PC-9 (cell line): ENCODE data around the gene MYO1A. TPM values are rescaled to one million over a fixed set of nuclear protein-coding genes. Genes with fewer than 3 reads are reported as not detected.

Experiments
- BruUV-seq: library from RNA; stranded (reverse); fragments of 400-500 nt; replicated peaks from 2 replicates; lab custom pipeline; 2021; lab: Mats Ljungman, UMichigan
- CTCF ChIA-PET: fragments of 300-600 bp; sonication (Branson Sonifier 250); formaldehyde crosslinking; loops from one replicate; lab custom pipeline; 2022; ENCODE audit warnings: antibody characterized with exemption; lab: Charles Lee
- POLR2A ChIA-PET: fragments of 300-600 bp; sonication (Branson Sonifier 250); formaldehyde crosslinking; loops from one replicate; lab custom pipeline; 2022; ENCODE audit warnings: antibody characterized with exemption; ENCODE audit not compliant: unreplicated experiment; lab: Charles Lee
- DNase-seq, 2 experiments: peaks; one replicate each; pipeline versions ENCODE4 v3.0.0 to v3.0.0-alpha.2; 2015 to 2022; ENCODE audit warnings: mixed read lengths in 1 of 2
- H2AFZ ChIP-seq: fragments of 200-600 bp; sonication (generic); 2 replicates; pipeline ENCODE4 v1.8.1; 2017; ENCODE audit warnings: antibody characterized with exemption
- H3F3A ChIP-seq: fragments of 200-600 bp; sonication (generic); 2 replicates; pipeline ENCODE4 v1.8.1; 2017; ENCODE audit warnings: antibody characterized with exemption, mild to moderate bottlenecking, low read depth; ENCODE audit not compliant: insufficient read depth
- H3K27ac ChIP-seq: fragments of 200-600 bp; sonication (generic); 2 replicates; pipeline ENCODE4 v1.6.1; 2016; ENCODE audit warnings: mixed run types
- H3K27me3 ChIP-seq: fragments of 200-600 bp; sonication (generic); 2 replicates; pipeline ENCODE4 v1.6.1; 2016; ENCODE audit warnings: low read depth, mixed run types; ENCODE audit not compliant: insufficient read depth
- H3K36me3 ChIP-seq: fragments of 200-600 bp; sonication (generic); 2 replicates; pipeline ENCODE4 v1.6.1; 2016; ENCODE audit warnings: low read depth, mixed run types
- H3K4me1 ChIP-seq: fragments of 200-600 bp; sonication (generic); replicated peaks from 2 replicates; pipeline ENCODE4 v1.6.1; 2016; ENCODE audit warnings: mixed run types; ENCODE audit not compliant: insufficient read depth
- H3K4me2 ChIP-seq: fragments of 200-600 bp; sonication (generic); 2 replicates; pipeline ENCODE4 v1.6.1; 2017; ENCODE audit warnings: mixed run types
- H3K4me3 ChIP-seq: fragments of 200-600 bp; sonication (generic); 2 replicates; pipeline ENCODE4 v1.6.1; 2016; ENCODE audit warnings: mixed run types
- H3K79me2 ChIP-seq: fragments of 200-600 bp; sonication (generic); 2 replicates; pipeline ENCODE4 v1.6.1; 2017; ENCODE audit warnings: low read depth, mixed run types
- H3K9me2 ChIP-seq: fragments of 200-600 bp; sonication (generic); 2 replicates; pipeline ENCODE4 v1.8.1; 2017; ENCODE audit warnings: mild to moderate bottlenecking; ENCODE audit not compliant: insufficient read depth
- H3K9me3 ChIP-seq: fragments of 200-600 bp; sonication (generic); 2 replicates; pipeline ENCODE4 v1.8.1; 2016; ENCODE audit warnings: low read depth; ENCODE audit not compliant: insufficient read depth
- H4K20me1 ChIP-seq: fragments of 200-600 bp; sonication (generic); 2 replicates; pipeline ENCODE4 v1.8.1; 2017; ENCODE audit not compliant: insufficient read depth
- EZH2 ChIP-seq: fragments of 200-600 bp; sonication (generic); IDR thresholded peaks from 2 replicates; pipeline ENCODE4 v1.8.0; 2017; ENCODE audit warnings: antibody characterized with exemption, low read depth
- intact Hi-C: fragments of 100-400 bp; cut with micrococcal nuclease; formaldehyde crosslinking; loops from one replicate; pipeline ENCODE4 v1.10.0; 2022; ENCODE audit not compliant: unreplicated experiment
- total RNA-seq: library from RNA; stranded (reverse); gene quantifications from 2 replicates; pipeline ENCODE4 v1.2.3, GENCODE V29; 2021
- TF ChIP-seq, protein P1 (sequence below): fragments of 200-600 bp; sonication (generic); conservative IDR thresholded peaks from 2 replicates; pipeline ENCODE4 v1.6.1; 2017; ENCODE audit warnings: mixed run types, antibody characterized with exemption, mild to moderate bottlenecking, moderate library complexity

MYO1A gene
- total RNA-seq, 1 experiment from 2014 or later = not detected

DNA sequence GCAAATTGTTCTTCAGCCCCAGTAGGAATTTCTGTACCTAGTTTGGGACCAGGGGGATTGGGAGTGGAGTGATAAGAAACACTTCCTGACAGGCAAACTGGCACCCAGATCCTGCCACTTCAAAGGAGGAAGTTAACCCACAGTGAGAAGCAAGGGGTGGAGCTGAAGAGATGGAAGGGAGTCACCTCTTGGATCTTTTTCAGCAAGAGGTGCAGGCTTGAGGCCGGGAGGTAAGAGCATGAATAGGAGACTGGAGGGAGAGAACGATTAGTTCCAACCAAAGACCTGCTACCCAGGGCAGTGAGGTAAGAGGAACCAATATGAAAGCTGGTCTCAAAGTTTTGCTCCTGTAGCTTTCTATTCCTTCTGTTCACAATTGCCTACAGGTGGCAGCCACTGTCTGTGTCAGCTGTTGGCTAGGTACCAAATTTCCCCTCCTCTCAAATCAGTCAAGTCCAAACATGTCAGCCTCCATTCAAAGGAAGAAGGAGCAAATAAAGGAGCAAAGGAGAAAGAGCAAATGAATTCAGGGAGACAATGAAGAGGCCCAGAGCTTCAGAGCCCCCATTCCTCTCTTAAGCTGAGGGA lies 18.7 kb downstream of the MYO1A start:
- DNase-seq = peak in 1 of 2 experiments; percentile 11
- POLR2A ChIA-PET = no interaction called here
- Histone ChIP-seq H3F3A (no peaks in the 10 kb centered on the region), H3K27ac (no peak overlapping the region), H2AFZ (no peak overlapping the region), H3K4me3 (no peak overlapping the region), H3K9me3 (no peaks in the 10 kb centered on the region), H3K27me3 (peaks cover 43% of the 10 kb centered on the region), H3K9me2 (no peaks in the 10 kb centered on the region), H3K4me2 (no peak overlapping the region), H3K79me2 (no peaks in the 10 kb centered on the region), H3K36me3 (no peaks in the 10 kb centered on the region), H3K4me1 (no peaks in the 10 kb centered on the region), H4K20me1 (no peaks in the 10 kb centered on the region)
- BruUV-seq = no TSS peak
- TF ChIP-seq, protein P1, sequence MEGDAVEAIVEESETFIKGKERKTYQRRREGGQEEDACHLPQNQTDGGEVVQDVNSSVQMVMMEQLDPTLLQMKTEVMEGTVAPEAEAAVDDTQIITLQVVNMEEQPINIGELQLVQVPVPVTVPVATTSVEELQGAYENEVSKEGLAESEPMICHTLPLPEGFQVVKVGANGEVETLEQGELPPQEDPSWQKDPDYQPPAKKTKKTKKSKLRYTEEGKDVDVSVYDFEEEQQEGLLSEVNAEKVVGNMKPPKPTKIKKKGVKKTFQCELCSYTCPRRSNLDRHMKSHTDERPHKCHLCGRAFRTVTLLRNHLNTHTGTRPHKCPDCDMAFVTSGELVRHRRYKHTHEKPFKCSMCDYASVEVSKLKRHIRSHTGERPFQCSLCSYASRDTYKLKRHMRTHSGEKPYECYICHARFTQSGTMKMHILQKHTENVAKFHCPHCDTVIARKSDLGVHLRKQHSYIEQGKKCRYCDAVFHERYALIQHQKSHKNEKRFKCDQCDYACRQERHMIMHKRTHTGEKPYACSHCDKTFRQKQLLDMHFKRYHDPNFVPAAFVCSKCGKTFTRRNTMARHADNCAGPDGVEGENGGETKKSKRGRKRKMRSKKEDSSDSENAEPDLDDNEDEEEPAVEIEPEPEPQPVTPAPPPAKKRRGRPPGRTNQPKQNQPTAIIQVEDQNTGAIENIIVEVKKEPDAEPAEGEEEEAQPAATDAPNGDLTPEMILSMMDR = no peak
- no peak for TF ChIP-seq EZH2
- intact Hi-C loops = no loop called here
- CTCF ChIA-PET = interaction anchor here (0.6 kb wide), 1 partner anchor 525 kb away, joined by 3 read pairs; no protein-coding TSS in a partner anchor

DNA sequence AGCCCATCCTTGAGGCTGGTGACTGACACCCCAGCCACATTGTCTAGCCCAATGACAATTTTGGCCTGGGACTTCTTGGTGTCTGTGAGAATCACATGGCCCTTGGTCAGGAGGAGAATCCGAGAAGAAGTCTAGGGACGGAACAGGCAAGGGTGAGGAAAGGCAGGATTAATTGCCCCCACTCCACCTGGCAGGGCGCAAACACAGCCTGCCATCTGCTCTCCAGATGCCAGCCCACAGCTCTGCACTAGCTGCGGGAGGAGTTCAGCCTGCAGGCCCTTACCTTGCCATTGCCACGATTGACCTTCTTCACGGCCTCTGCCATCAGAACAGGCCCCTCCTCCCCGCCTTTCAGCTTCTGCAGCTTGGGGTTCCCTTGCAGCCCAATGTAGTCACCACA lies 20.5 kb downstream of the MYO1A start:
- no peak overlapping the region for H3K27ac ChIP-seq
- no peaks in the 10 kb centered on the region for H4K20me1 ChIP-seq
- no peak overlapping the region for H2AFZ ChIP-seq
- H3K4me3 ChIP-seq = no peak overlapping the region
- ChIA-PET CTCF (no interaction called here), POLR2A (no interaction called here)
- H3K36me3 ChIP-seq = no peaks in the 10 kb centered on the region
- H3K9me3 ChIP-seq = no peaks in the 10 kb centered on the region
- no peaks in the 10 kb centered on the region for H3F3A ChIP-seq
- BruUV-seq = no TSS peak
- H3K4me1 ChIP-seq = no peaks in the 10 kb centered on the region
- no peak overlapping the region for H3K4me2 ChIP-seq
- no peaks in the 10 kb centered on the region for H3K79me2 ChIP-seq
- H3K9me2 ChIP-seq = no peaks in the 10 kb centered on the region
- intact Hi-C loops = no loop called here
- peaks cover 44% of the 10 kb centered on the region for H3K27me3 ChIP-seq
- TF ChIP-seq, protein P1 = no peak
- TF ChIP-seq EZH2 = no peak
- no peak for DNase-seq

DNA sequence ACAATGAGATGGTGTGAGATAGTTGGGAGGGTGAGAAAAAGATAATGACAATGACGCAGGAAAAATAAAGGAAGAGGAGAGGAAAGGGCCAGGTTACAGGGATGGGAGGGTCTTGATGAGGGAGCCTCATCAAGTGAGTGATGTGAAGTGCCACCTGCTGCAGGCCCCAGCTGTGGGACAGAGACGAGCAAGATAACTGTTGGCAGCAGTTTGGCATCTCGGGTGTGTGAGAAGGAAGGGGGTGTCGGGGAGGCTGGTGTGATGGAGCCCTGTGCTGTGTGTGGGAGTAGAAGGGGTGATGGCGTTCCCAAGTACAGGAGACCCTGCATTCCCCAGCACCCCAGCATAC lies 22.1 kb downstream of the MYO1A start:
- H2AFZ ChIP-seq = no peak overlapping the region
- H3K27ac ChIP-seq = no peak overlapping the region
- no peak for DNase-seq
- H4K20me1 ChIP-seq = no peaks in the 10 kb centered on the region
- no peaks in the 10 kb centered on the region for H3F3A ChIP-seq
- H3K4me2 ChIP-seq = no peak overlapping the region
- ChIA-PET POLR2A (no interaction called here), CTCF (no interaction called here)
- intact Hi-C loops = no loop called here
- H3K9me2 ChIP-seq = no peaks in the 10 kb centered on the region
- H3K4me1 ChIP-seq = no peaks in the 10 kb centered on the region
- no peaks in the 10 kb centered on the region for H3K36me3 ChIP-seq
- TF ChIP-seq EZH2 = no peak
- TF ChIP-seq, protein P1 = no peak
- no TSS peak for BruUV-seq
- peaks cover 44% of the 10 kb centered on the region for H3K27me3 ChIP-seq
- H3K4me3 ChIP-seq = no peak overlapping the region
- H3K9me3 ChIP-seq = no peaks in the 10 kb centered on the region
- H3K79me2 ChIP-seq = no peaks in the 10 kb centered on the region
